Measurements from ENCODE around the gene OLFM3.

DNA sequence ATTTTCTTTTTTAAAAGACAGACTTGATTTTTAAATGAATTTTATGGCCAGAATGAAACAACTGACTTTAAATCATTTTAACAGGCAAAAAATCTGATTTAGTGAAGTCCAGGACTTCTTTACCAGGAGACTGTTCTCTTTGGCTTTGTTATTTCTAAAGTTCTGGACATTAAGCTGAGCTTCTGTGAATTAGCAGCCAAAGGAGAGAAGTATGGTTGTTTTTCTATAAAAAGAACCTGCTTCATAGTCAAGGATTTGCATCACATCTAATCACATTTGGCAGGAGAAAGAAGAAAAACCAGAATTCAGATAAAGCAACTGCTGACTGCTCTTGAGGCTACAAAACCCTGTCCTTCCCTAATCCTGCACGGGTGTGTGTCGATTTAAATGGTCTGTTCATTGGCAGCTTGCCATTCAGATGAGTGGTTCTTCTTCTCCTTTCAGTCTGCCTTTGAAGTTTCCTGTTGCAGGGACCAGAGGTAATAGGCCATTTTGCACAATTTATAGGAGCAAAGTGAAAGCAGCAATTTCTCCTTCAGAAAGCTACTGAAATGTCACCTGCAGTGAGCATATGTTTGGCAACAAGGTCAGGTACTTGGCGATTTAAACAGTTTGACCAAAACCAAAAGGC is 215.4 kb downstream of the OLFM3 start:
- TF ChIP-seq POLR2A (IDR thresholded peaks at IDR 0.05) = no peak
- no peak for TF ChIP-seq CTCF (IDR thresholded peaks at IDR 0.05)
